MCF 10A (cell line): ENCODE results near the gene GPR137. TPM values are rescaled to one million over a fixed set of nuclear protein-coding genes. Genes with fewer than 3 reads are reported as not detected.

ENCODE experiments used
- BruUV-seq: library from RNA; stranded (reverse); fragments of 400-500 nt; replicated peaks from 2 replicates; lab custom pipeline; 2021; lab: Mats Ljungman, UMichigan
- CTCF ChIA-PET: fragments of 300-600 bp; sonication (Branson Sonifier 250); formaldehyde crosslinking; extraction: SDS; loops from one replicate; lab custom pipeline; 2021; ENCODE audit warnings: antibody characterized with exemption, inconsistent platforms; lab: Yijun Ruan, JAX
- POLR2A ChIA-PET: fragments of 300-600, 350-650 bp; sonication (Branson Sonifier 250); formaldehyde crosslinking; extraction: SDS; loops from one replicate; lab custom pipeline; 2020; ENCODE audit warnings: antibody characterized with exemption, inconsistent platforms; lab: Yijun Ruan, JAX
- DNase-seq: peaks from one replicate; pipeline ENCODE4 v3.0.0-alpha.2; 2018; ENCODE audit not compliant: unreplicated experiment
- H3K27ac Mint-ChIP-seq: one replicate; pipeline ENCODE4 v1.8.0; 2022; ENCODE audit warnings: mild to moderate bottlenecking, low read depth, mixed read lengths; ENCODE audit not compliant: unreplicated experiment
- H3K27me3 Mint-ChIP-seq: one replicate; pipeline ENCODE4 v1.8.0; 2022; ENCODE audit warnings: mixed read lengths; ENCODE audit not compliant: insufficient read depth, unreplicated experiment
- H3K36me3 Mint-ChIP-seq: one replicate; pipeline ENCODE4 v1.8.0; 2022; ENCODE audit warnings: mild to moderate bottlenecking, moderate library complexity, mixed read lengths; ENCODE audit not compliant: insufficient read depth, unreplicated experiment
- H3K4me1 Mint-ChIP-seq: one replicate; pipeline ENCODE4 v1.8.0; 2022; ENCODE audit warnings: mixed read lengths; ENCODE audit not compliant: insufficient read depth, unreplicated experiment
- H3K4me3 Mint-ChIP-seq: one replicate; pipeline ENCODE4 v1.8.0; 2022; ENCODE audit warnings: mild to moderate bottlenecking, moderate library complexity, mixed read lengths; ENCODE audit not compliant: unreplicated experiment
- H3K9me3 Mint-ChIP-seq: one replicate; pipeline ENCODE4 v1.8.0; 2022; ENCODE audit warnings: mixed read lengths; ENCODE audit not compliant: unreplicated experiment
- CTCF ChIP-seq: fragments of 200-600 bp; IDR thresholded peaks from one replicate; pipeline ENCODE4 v1.8.0; 2022; ENCODE audit warnings: antibody characterized with exemption, mild to moderate bottlenecking; ENCODE audit not compliant: unreplicated experiment
- intact Hi-C: fragments of 100-400 bp; cut with micrococcal nuclease; formaldehyde crosslinking; loops from 2 replicates; pipeline ENCODE4 v1.14.1; 2022
- total RNA-seq: library from RNA; stranded (reverse); gene quantifications from 2 replicates; pipeline ENCODE4 v1.2.3, GENCODE V29; 2022

Gene GPR137
- total RNA-seq, 1 experiment from 2014 or later = 36.0 TPM

DNA sequence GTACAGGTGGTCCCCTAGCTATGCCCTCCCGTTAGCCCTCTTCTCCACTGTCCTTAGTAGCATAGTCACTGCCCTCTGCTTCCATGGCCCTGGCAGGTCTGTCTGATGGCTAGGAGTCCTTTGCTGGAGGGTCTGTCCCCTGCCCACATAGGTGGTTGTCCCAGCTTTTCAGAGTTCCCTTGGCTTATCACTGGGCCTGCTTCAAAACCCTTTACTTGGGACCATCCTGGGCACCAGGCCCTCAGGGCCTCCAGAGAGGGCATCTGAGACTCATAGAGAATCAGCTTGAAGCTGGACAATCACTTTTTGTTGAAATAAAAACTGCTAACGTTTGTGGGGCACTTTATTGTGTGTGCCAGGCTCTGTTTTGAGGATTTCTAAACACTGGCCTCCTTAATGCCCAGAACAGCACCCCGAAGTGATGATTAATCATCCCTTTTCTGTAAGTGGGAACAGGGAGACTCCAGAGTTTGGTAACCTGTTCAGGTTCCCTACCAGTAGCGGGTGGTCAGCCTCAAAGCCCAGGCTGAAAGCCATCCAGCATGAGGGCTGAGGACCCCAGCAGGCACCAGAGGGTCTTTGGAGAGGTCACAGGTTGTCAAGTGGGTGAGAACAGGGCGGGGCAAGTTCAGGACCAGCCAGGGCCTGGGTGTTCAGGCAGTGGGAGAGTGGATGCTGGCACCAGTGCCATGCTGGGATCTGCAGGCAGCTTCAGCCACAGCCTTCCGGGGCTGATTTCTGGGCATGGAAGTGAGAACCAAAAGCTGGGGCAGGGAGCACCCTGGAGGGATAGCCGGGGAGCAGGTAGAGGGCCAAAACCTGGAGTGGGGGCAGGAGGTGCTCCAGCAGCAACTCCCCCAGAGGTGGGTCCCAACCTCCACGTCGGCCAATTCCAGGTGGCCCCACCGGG lies 5.0 kb downstream of the GPR137 start:
- H3K27ac Mint-ChIP-seq = no peak overlapping the region
- intact Hi-C loops = no loop called here
- no peaks in the 10 kb centered on the region for H3K9me3 Mint-ChIP-seq
- ChIA-PET CTCF (interaction anchor here (0.6 to 9.9 kb wide), 3 partner anchors 12 to 803 kb away, joined by 3 to 96 read pairs (median 4); partner anchors contain the start of gene CATSPERZ), POLR2A (interaction anchor here (0.6 to 1.5 kb wide), 3 partner anchors 21 to 47 kb away, joined by 3 to 8 read pairs (median 4); partner anchors contain the start of gene PRDX5)
- peaks cover 13% of the 10 kb centered on the region for H3K36me3 Mint-ChIP-seq
- DNase-seq = no peak
- H3K4me1 Mint-ChIP-seq = peaks cover 15% of the 10 kb centered on the region
- no peak for TF ChIP-seq CTCF
- H3K27me3 Mint-ChIP-seq = peaks cover 11% of the 10 kb centered on the region
- no TSS peak for BruUV-seq
- no peak overlapping the region for H3K4me3 Mint-ChIP-seq

DNA sequence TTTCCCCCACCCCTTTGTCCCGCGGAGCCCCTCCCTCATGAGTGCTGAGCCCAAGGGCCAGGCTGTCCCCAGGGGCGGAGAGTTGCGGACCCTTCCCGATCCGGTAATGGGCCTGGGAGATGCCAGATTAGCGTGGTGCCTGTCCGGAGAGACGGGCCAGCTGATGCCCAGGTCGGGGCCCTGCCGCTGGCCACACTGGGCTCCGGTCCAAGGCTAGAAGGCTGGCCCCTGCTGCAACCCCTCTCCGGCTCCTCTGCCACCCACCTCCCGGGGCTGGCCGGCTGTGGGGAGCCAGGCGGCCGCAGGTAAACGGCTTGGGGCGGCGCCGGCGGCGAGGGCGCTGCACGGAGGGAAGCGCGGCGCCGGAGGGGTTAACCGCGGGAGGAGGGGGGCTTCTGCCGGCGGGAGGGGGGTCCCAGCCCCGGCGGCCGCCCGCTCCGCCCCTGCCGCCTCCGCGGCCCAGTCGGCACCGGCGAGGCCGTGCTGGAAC lies 5.7 kb downstream of the GPR137 start, which contains the start of gene KCNK4:
KCNK4 (plus strand) TSS at position 41 of the 490 bp plus-strand sequence. CDS start 1,717 bp downstream, outside the sequence.
- ChIA-PET POLR2A (no interaction called here), CTCF (no interaction called here)
- Mint-ChIP-seq H3K27me3 (peaks cover 11% of the 10 kb centered on the region), H3K27ac (no peak within 1 kb of the TSS), H3K36me3 (peaks cover 9% of the 10 kb centered on the region), H3K4me3 (no peak within 1 kb of the TSS), H3K4me1 (peaks cover 14% of the 10 kb centered on the region), H3K9me3 (no peaks in the 10 kb centered on the region)
- no TSS peak for BruUV-seq
- DNase-seq = no peak
- intact Hi-C loops = no loop called here
- no peak for TF ChIP-seq CTCF

DNA sequence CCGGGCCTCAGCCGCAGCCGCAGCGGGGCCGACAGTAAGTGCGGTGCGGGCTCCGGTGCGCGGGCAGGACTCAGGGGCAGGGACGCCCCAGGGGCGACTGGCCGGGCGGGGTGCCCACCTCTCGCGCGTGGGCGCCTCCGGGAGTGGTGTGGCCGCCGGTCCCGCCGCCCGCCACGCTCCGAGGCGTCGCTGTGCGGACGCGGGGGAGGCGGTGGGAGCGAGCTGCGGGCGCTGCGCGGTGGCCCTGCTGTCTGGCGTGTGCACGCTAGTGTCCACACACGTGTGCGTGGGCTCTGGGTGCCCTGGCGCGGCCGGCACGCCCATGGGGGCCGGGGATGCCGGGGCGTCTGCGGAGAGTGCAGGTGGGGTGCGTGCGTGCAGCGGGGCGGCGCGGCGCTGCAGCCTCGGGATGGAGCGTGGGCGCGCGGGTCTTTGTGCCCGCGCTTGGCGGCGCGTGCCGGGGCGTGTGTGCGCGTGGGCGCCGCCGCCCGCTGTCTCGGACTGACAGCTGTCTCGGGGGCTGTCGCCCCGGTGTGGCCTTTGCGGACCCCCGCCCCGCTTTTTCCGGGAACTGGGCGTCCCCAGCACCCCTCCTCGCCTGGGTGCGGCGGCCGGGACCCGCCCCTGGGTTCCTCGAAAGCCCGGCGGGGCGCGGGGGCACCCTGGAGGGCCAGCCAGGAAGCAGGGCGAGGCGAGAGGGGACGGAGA lies 6.3 kb downstream of the GPR137 start:
- Mint-ChIP-seq H3K27me3 (peaks cover 11% of the 10 kb centered on the region), H3K4me1 (peaks cover 11% of the 10 kb centered on the region), H3K27ac (no peak overlapping the region), H3K9me3 (no peaks in the 10 kb centered on the region), H3K36me3 (peaks cover 6% of the 10 kb centered on the region), H3K4me3 (no peak overlapping the region)
- TF ChIP-seq CTCF = no peak
- intact Hi-C loops = no loop called here
- DNase-seq = no peak
- CTCF ChIA-PET = interaction anchor here (0.6 to 1.9 kb wide), 3 partner anchors 9 to 63 kb away, joined by 3 to 14 read pairs (median 4); no protein-coding TSS in a partner anchor
- BruUV-seq = no TSS peak
- POLR2A ChIA-PET = no interaction called here
